Measurements from ENCODE around the gene SDHC. TPM values are rescaled to one million over a fixed set of nuclear protein-coding genes. Genes with fewer than 3 reads are reported as not detected.

The SDHC gene
- total RNA-seq, 1 experiment from 2014 or later: 192 TPM

DNA sequence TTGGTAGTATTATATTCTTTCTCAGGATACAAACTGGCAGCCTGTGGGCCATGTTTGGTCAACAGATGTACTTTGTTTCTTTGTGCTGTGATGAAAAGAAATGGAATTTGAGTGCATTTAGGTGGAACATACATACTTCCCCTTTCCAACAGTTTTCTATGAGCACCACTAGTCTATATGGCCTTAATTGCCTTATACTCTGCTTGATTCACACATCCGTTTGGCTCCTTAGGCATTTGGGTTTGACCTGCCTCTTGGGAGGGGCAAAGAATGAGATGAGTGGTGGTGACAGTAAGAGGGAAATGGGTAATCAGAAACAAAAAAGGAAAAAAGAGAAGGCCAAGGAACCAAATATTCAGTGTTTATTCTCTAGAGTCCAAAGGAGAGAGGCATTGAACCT, 36.5 kb downstream of the SDHC start (continued):
- TF ChIP-seq, protein P1, sequence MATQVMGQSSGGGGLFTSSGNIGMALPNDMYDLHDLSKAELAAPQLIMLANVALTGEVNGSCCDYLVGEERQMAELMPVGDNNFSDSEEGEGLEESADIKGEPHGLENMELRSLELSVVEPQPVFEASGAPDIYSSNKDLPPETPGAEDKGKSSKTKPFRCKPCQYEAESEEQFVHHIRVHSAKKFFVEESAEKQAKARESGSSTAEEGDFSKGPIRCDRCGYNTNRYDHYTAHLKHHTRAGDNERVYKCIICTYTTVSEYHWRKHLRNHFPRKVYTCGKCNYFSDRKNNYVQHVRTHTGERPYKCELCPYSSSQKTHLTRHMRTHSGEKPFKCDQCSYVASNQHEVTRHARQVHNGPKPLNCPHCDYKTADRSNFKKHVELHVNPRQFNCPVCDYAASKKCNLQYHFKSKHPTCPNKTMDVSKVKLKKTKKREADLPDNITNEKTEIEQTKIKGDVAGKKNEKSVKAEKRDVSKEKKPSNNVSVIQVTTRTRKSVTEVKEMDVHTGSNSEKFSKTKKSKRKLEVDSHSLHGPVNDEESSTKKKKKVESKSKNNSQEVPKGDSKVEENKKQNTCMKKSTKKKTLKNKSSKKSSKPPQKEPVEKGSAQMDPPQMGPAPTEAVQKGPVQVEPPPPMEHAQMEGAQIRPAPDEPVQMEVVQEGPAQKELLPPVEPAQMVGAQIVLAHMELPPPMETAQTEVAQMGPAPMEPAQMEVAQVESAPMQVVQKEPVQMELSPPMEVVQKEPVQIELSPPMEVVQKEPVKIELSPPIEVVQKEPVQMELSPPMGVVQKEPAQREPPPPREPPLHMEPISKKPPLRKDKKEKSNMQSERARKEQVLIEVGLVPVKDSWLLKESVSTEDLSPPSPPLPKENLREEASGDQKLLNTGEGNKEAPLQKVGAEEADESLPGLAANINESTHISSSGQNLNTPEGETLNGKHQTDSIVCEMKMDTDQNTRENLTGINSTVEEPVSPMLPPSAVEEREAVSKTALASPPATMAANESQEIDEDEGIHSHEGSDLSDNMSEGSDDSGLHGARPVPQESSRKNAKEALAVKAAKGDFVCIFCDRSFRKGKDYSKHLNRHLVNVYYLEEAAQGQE (IDR thresholded peaks at IDR 0.05; ENCODE audit: low read depth): no peak
- TF ChIP-seq, protein P2, sequence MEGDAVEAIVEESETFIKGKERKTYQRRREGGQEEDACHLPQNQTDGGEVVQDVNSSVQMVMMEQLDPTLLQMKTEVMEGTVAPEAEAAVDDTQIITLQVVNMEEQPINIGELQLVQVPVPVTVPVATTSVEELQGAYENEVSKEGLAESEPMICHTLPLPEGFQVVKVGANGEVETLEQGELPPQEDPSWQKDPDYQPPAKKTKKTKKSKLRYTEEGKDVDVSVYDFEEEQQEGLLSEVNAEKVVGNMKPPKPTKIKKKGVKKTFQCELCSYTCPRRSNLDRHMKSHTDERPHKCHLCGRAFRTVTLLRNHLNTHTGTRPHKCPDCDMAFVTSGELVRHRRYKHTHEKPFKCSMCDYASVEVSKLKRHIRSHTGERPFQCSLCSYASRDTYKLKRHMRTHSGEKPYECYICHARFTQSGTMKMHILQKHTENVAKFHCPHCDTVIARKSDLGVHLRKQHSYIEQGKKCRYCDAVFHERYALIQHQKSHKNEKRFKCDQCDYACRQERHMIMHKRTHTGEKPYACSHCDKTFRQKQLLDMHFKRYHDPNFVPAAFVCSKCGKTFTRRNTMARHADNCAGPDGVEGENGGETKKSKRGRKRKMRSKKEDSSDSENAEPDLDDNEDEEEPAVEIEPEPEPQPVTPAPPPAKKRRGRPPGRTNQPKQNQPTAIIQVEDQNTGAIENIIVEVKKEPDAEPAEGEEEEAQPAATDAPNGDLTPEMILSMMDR (IDR thresholded peaks at IDR 0.05 in 2 of 3, conservative IDR thresholded peaks at IDR 0.05 in 1 of 3; ENCODE audit: borderline replicate concordance in 1 of 3, insufficient read depth in 1 of 3, low read depth in 2 of 3, low read length in 2 of 3): no peak
- TF ChIP-seq ZFX (IDR thresholded peaks at IDR 0.05) (no peak), EZH2phosphoT487 (IDR thresholded peaks at IDR 0.05; ENCODE audit: borderline replicate concordance) (no peak)

DNA sequence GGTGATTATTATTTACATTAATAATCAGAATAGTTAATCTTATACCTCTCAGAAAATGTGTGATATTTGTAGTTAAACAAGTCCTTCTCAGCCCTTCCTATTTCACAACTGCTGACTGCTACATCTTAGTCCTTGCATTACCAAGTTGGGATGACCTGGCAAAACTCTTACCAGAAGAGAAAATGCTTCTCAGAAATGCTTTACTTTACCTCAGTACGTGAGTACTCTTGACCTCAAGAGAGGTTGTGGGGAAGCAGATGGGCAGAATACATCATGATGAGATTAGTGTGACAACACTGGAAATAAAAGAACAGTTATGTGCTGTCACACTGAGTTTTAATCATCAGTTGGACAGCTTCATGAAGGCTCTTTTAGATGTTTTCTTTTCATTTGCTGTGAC, 37.3 kb downstream of the SDHC start:
- Histone ChIP-seq H3K4me1 (ENCODE audit: control insufficient read depth in 1 of 2, insufficient read depth in 2 of 2, low read length in 2 of 2) (no peaks in the 10 kb centered on the region), H3K79me2 (ENCODE audit: insufficient read depth, low read length) (no peaks in the 10 kb centered on the region), H3K36me3 (ENCODE audit: control insufficient read depth in 1 of 2, insufficient read depth in 2 of 2, low read length in 2 of 2) (peaks cover 0 to 4% of the 10 kb centered on the region in 2 experiments; a peak in 2 of 4 replicates), H3K4me2 (ENCODE audit: low read length) (no peak overlapping the region), H3K27me3 (ENCODE audit: insufficient read depth, low read length) (no peaks in the 10 kb centered on the region), H3K9ac (ENCODE audit: low read length) (no peak overlapping the region), H3K9me3 (ENCODE audit: control insufficient read depth in 1 of 2, insufficient read depth in 1 of 2, low read depth in 1 of 2, low read length in 2 of 2) (no peaks in the 10 kb centered on the region), H3K9me2 (ENCODE audit: insufficient read depth) (no peaks in the 10 kb centered on the region), H2AFZ (ENCODE audit: low read depth, low read length, poor library complexity, severe bottlenecking) (no peak overlapping the region), H4K20me1 (ENCODE audit: insufficient read depth) (no peaks in the 10 kb centered on the region), H3K27ac (ENCODE audit: low read depth, low read length) (no peak overlapping the region), H3K4me3 (replicated peaks in 1 of 2; ENCODE audit: low read depth in 1 of 2, low read length in 2 of 2) (no peak overlapping the region)
- no TSS peak for BruUV-seq (replicated peaks)
- ChIA-PET CTCF (no interaction called here), POLR2A (no interaction called here), RAD21 (ENCODE audit: low non-redundant PET in 1 of 2, low total read pairs in 2 of 2, uncharacterized antibody in 2 of 2, unreplicated experiment in 2 of 2) (no interaction called here)
- DNase-seq (ENCODE audit: low read depth, low spot score): no peak
- TF ChIP-seq, protein P2 (IDR thresholded peaks at IDR 0.05 in 2 of 3, conservative IDR thresholded peaks at IDR 0.05 in 1 of 3; ENCODE audit: borderline replicate concordance in 1 of 3, insufficient read depth in 1 of 3, low read depth in 2 of 3, low read length in 2 of 3): no peak
- TF ChIP-seq ZFX (IDR thresholded peaks at IDR 0.05) (no peak), SP1 (IDR thresholded peaks at IDR 0.05; ENCODE audit: low read depth) (no peak), EGR1 (IDR thresholded peaks at IDR 0.05; ENCODE audit: low read depth) (no peak)
- intact Hi-C loops (cut with micrococcal nuclease): no loop called here
- ATAC-seq: no peak

All from HCT116 (cell line).